ENCODE data around the gene ENTPD1.
"Not testable (repeated sequence)": the region's sequence is repeated elsewhere in the genome, so short reads cannot be mapped to it uniquely, and the experiment has no call there.

The ENTPD1 gene

DNA sequence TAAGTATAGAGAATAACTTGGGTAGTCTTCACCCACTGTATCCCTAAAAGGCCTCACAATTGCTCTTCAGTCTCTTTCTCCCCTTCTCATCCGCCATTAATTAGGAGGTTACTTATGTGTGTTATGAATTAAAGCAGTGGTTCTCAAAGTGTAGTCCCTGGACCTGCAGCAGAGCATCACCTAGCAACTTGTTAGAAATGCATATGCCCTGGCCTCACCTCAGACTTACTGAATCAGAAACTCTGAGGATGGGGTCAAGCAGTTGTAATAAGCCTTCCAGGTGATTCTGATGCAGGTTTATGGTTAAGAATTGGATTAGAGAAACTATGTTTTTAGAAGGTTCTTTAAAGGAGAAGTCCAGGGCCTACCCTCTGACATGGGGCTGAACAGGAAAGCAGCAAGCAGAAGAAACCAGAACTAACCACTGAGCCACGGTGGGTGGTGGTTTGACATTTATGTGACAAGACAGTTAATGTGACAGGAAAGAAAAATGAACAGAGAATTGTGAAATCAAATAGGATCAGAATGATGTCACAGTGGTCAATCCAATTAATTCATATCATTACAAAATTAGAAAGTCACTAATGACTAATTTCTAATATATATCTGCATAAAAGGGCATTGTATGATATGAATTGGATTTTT lies 37.6 kb downstream of the ENTPD1 start:
- POLR2A ChIA-PET: no interaction called here
- no peak for TF ChIP-seq CTCF (IDR thresholded peaks at IDR 0.05; ENCODE audit: insufficient read depth, low read length, missing control alignments)
- CTCF ChIA-PET: interaction anchor here (1.3 kb wide), 1 partner anchor 100 kb away, joined by 4 read pairs; the partner anchor contains the start of gene TCTN3
- H3K4me3 ChIP-seq (ENCODE audit: low read depth, low read length): no peak overlapping the region
- DNase-seq (ENCODE audit: low read depth, low spot score): no peak

- H3K4me3 ChIP-seq (ENCODE audit: low read depth, low read length): no peak overlapping the region
- no peak for TF ChIP-seq CTCF (IDR thresholded peaks at IDR 0.05; ENCODE audit: insufficient read depth, low read length, missing control alignments)
- ChIA-PET POLR2A (no interaction called here), CTCF (interaction anchor here (1.3 kb wide), 1 partner anchor 100 kb away, joined by 4 read pairs; the partner anchor contains the start of gene TCTN3)
- no peak for DNase-seq (ENCODE audit: low read depth, low spot score)
Observed at GRCh38 chr10:95794195-95794594, 38.2 kb downstream of the ENTPD1 start.

DNA sequence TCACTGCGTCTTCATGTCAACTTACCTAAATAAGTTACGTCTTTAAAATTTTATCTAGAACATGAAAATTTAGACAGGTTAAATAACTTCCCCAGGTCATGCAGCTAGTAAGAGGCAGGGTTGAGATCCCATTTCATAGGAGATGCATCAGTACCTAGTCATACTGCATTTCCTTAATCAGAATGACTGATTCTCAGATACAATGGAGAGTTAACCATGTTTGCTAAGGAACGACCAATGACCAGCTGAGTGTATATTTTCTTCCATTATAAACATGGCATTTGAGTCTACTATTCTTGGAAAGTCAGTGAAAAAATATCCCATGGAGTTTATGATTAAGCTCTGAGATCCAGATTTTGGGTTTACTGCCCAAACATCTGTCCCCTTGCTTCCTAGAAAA lies 39.6 kb downstream of the ENTPD1 start:
- no peak for DNase-seq (ENCODE audit: low read depth, low spot score)
- H3K4me3 ChIP-seq (ENCODE audit: low read depth, low read length): no peak overlapping the region
- POLR2A ChIA-PET: no interaction called here
- no peak for TF ChIP-seq CTCF (IDR thresholded peaks at IDR 0.05; ENCODE audit: insufficient read depth, low read length, missing control alignments)
- CTCF ChIA-PET: interaction anchor here (1.5 kb wide), 2 partner anchors 102 to 432 kb away, joined by 3 to 7 read pairs; partner anchors contain the start of gene TCTN3

- no peak for TF ChIP-seq CTCF (IDR thresholded peaks at IDR 0.05; ENCODE audit: insufficient read depth, low read length, missing control alignments)
- H3K4me3 ChIP-seq (ENCODE audit: low read depth, low read length): no peak overlapping the region
- ChIA-PET POLR2A (no interaction called here), CTCF (no interaction called here)
- no peak for DNase-seq (ENCODE audit: low read depth, low spot score)
Observed at GRCh38 chr10:95796504-95796903, 40.5 kb downstream of the ENTPD1 start.

DNA sequence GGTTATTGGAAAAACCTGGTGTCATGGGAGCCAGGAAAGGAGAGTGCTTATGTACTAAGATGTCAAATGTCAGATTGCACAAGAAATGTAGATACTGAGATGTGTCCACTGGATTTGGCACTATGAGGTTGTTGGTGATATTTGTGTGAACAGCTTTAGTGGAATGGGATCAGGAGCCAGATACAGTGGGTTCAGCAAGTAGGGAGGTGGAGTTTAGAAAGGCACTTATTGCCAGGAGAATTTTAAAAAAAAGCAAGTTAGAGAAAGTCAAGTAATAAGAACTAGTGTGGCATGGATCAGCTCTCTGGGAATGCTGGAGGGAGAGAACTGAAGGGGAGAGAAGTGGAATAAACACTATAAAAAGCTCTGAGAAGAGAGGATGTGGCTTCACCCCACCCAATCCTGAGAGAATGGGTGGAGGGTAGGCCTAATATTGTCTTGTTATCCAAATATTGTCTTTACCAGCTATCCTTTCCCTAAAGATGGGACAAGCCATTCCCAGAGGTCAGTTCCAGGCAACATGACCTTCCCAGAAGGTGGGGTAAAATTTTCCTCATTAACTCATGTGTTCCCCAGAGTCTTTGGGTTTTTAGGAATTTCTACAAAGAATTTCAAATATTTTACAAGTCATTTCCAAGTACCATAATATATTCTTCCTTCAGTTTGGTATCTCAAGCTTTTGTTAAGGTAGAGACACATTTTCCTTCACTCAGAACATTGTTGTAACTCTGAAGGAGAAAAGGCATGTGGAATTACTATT lies 42.3 kb downstream of the ENTPD1 start:
- no peak for TF ChIP-seq CTCF (IDR thresholded peaks at IDR 0.05; ENCODE audit: insufficient read depth, low read length, missing control alignments)
- POLR2A ChIA-PET: no interaction called here
- H3K4me3 ChIP-seq (ENCODE audit: low read depth, low read length): no peak overlapping the region
- DNase-seq (ENCODE audit: low read depth, low spot score): no peak
- CTCF ChIA-PET: interaction anchor here (1.5 to 2.8 kb wide), 2 partner anchors 43 to 105 kb away, joined by 4 to 11 read pairs; partner anchors contain the start of gene TCTN3

- H3K4me3 ChIP-seq (ENCODE audit: low read depth, low read length); DNase-seq (ENCODE audit: low read depth, low spot score); POLR2A ChIA-PET: not testable (repeated sequence)
- CTCF ChIA-PET: interaction anchor here (2.8 kb wide), 1 partner anchor 41 kb away, joined by 11 read pairs; no protein-coding TSS in a partner anchor
Observed at GRCh38 chr10:95800286-95800685, 44.3 kb downstream of the ENTPD1 start.

GRCh38 chr10:95806687-95807380 lies 50.9 kb downstream of the ENTPD1 start:
- CTCF ChIA-PET: interaction anchor here (1.6 kb wide), 1 partner anchor 113 kb away, joined by 5 read pairs; the partner anchor contains the start of gene TCTN3
- DNase-seq (ENCODE audit: low read depth, low spot score); POLR2A ChIA-PET; H3K4me3 ChIP-seq (ENCODE audit: low read depth, low read length): not testable (repeated sequence)

DNA sequence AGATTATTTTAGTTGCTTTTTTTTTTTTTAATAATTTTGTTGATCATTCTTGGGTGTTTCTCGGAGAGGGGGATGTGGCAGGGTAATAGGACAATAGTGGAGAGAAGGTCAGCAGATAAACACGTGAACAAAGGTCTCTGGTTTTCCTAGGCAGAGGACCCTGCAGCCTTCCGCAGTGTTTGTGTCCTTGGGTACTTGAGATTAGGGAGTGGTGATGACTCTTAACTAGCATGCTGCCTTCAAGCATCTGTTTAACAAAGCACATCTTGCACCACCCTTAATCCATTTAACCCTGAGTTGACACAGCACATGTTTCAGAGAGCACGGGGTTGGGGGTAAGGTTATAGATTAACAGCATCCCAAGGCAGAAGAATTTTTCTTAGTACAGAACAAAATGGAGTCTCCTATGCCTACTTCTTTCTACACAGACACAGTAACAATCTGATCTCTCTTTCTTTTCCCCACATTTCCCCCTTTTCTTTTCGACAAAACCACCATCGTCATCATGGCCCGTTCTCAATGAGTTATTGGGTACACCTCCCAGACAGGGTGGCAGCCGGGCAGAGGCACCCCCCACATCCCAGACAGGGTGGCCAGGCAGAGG lies 52.8 kb downstream of the ENTPD1 start:
- DNase-seq (ENCODE audit: low read depth, low spot score); H3K4me3 ChIP-seq (ENCODE audit: low read depth, low read length); CTCF ChIA-PET; POLR2A ChIA-PET: not testable (repeated sequence)
